ENCODE results near the gene LIMS2. TPM values are rescaled to one million over a fixed set of nuclear protein-coding genes. Genes with fewer than 3 reads are reported as not detected.

Gene LIMS2
- total and polyA plus RNA-seq, 2 of the 8 experiments (the other 6 are each of a cell fraction or from before 2014, with no cell fraction given) = 3.3 to 4.8 TPM

GRCh38 chr2:127655209-127656073 lies 19.9 kb downstream of the LIMS2 start:
- no peak overlapping the region for H4K91ac ChIP-seq (replicated peaks; ENCODE audit: insufficient read length, low read length)
- no peak for FAIRE-seq
- H2AFZ ChIP-seq (ENCODE audit: low read length) = no peak overlapping the region
- no peaks in the 10 kb centered on the region; a peak in 3 of 7 replicates for H3K4me1 ChIP-seq (replicated peaks in 1 of 4; ENCODE audit: control insufficient read depth in 3 of 4, insufficient read depth in 4 of 4, low read length in 3 of 4)
- no peaks in the 10 kb centered on the region for H3K79me2 ChIP-seq (ENCODE audit: control insufficient read depth in 1 of 2, insufficient read depth in 2 of 2, low read length in 2 of 2)
- no peak overlapping the region for H3K4me3 ChIP-seq (ENCODE audit: extremely low read depth in 1 of 4, insufficient read depth in 2 of 4, low read depth in 3 of 4, low read length in 4 of 4)
- no peak overlapping the region for H4K5ac ChIP-seq (ENCODE audit: insufficient read length, low read depth, low read length)
- no peak for DNase-seq (ENCODE audit: low read depth in 1 of 2, low spot score in 2 of 2)
- no peaks in the 10 kb centered on the region for H3K36me3 ChIP-seq (ENCODE audit: control insufficient read depth in 2 of 4, insufficient read depth in 4 of 4, low read length in 3 of 4)
- no peaks in the 10 kb centered on the region for H3K79me1 ChIP-seq (ENCODE audit: low read depth, low read length)
- H2BK20ac ChIP-seq (ENCODE audit: low read length) = no peak overlapping the region
- H3K18ac ChIP-seq (ENCODE audit: extremely low read depth, low read length) = no peak overlapping the region
- H2BK12ac ChIP-seq (ENCODE audit: low read depth, low read length) = no peak overlapping the region
- no peak overlapping the region for H2BK120ac ChIP-seq (replicated peaks; ENCODE audit: low read depth, low read length)
- TF ChIP-seq NRF1 (IDR thresholded peaks at IDR 0.05; ENCODE audit: low read depth, low read length) (no peak), TEAD4 (IDR thresholded peaks at IDR 0.05; ENCODE audit: low read depth, low read length) (no peak), KDM4A (IDR thresholded peaks at IDR 0.05; ENCODE audit: low read depth, low read length, severe bottlenecking) (no peak), TAF7 (optimal IDR thresholded peaks at IDR 0.05; ENCODE audit: borderline replicate concordance, low read depth, low read length) (no peak), BRCA1 (IDR thresholded peaks at IDR 0.05; ENCODE audit: low read depth, low read length) (no peak), ASH2L (IDR thresholded peaks at IDR 0.05; ENCODE audit: low read length) (no peak), RXRA (IDR thresholded peaks at IDR 0.05; ENCODE audit: insufficient read depth, low read depth, low read length) (no peak), SUZ12 (IDR thresholded peaks at IDR 0.05; ENCODE audit: low read length) (no peak), GABPA (IDR thresholded peaks at IDR 0.05; ENCODE audit: borderline replicate concordance, insufficient read depth, low read length) (no peak), RAD21 (IDR thresholded peaks at IDR 0.05 in 1 of 2, conservative IDR thresholded peaks at IDR 0.05 in 1 of 2; ENCODE audit: low read depth in 2 of 2, low read length in 2 of 2) (no peak)
- H3K27me3 ChIP-seq (replicated peaks in 1 of 4; ENCODE audit: control insufficient read depth in 3 of 4, extremely low read depth in 1 of 4, insufficient read depth in 3 of 4, low read length in 3 of 4) = peaks cover 0 to 2% (median 0%) of the 10 kb centered on the region in 4 experiments; a peak in 1 of 7 replicates
- CTCF ChIA-PET (ENCODE audit: partially characterized antibody) = interaction anchor here (0.8 to 13.7 kb wide), 6 partner anchors 15 to 87 kb away, joined by 3 to 160 read pairs (median 22); partner anchors contain the start of gene LIMS2
- no peak overlapping the region for H3K4ac ChIP-seq (replicated peaks; ENCODE audit: insufficient read length, low read depth, low read length)
- no peaks in the 10 kb centered on the region for H3K23me2 ChIP-seq (ENCODE audit: low read depth, low read length)
- H3K27ac ChIP-seq (ENCODE audit: low read depth, low read length) = no peak overlapping the region
- no peak overlapping the region for H2BK15ac ChIP-seq (ENCODE audit: low read length)
- no peak overlapping the region for H3K23ac ChIP-seq (ENCODE audit: insufficient read length)
- peaks cover 0 to 1% of the 10 kb centered on the region in 2 experiments for H4K20me1 ChIP-seq (replicated peaks in 1 of 2; ENCODE audit: control insufficient read depth in 1 of 2, insufficient read depth in 2 of 2, low read length in 2 of 2)
- H2AK5ac ChIP-seq (ENCODE audit: low read depth, low read length) = no peak overlapping the region
- no peaks in the 10 kb centered on the region for H3K9me3 ChIP-seq (ENCODE audit: insufficient read depth in 2 of 2, low read depth in 1 of 2, low read length in 1 of 2)
- POLR2A ChIA-PET (ENCODE audit: partially characterized antibody) = interaction anchor here (1.5 kb wide), 1 partner anchor 43 kb away, joined by 3 read pairs; no protein-coding TSS in a partner anchor
- H3K9ac ChIP-seq (replicated peaks in 1 of 4; ENCODE audit: extremely low read depth in 1 of 4, low read depth in 3 of 4, low read length in 3 of 4) = no peak overlapping the region
- WGBS, 2 experiments (ENCODE audit: extremely low coverage in 1 of 2, insufficient coverage in 1 of 2, insufficient read length in 1 of 2, insufficient replicate concordance in 2 of 2, low coverage in 1 of 2, low lambda C conversion rate in 2 of 2, missing lambda C conversion rate in 1 of 2) = 89% methylated on average over 16 of the region's 16 CpGs; no CpG with 5 or more reads in 1 of the 2 experiments
- no peak overlapping the region for H4K8ac ChIP-seq (ENCODE audit: extremely low read depth, insufficient read depth, low read length)
- H3K14ac ChIP-seq (ENCODE audit: insufficient read length) = no peak overlapping the region
- no peak overlapping the region for H2BK5ac ChIP-seq (ENCODE audit: low read depth, low read length)
- no peak overlapping the region for H3K56ac ChIP-seq (replicated peaks; ENCODE audit: insufficient read length, low read depth, low read length)
- no peak overlapping the region for H3K4me2 ChIP-seq (ENCODE audit: insufficient read depth in 1 of 2, low read depth in 2 of 2, low read length in 2 of 2)
